Endothelial cell of umbilical vein (primary cell): ENCODE measurements around the gene SCN9A. TPM values are rescaled to one million over a fixed set of nuclear protein-coding genes. Genes with fewer than 3 reads are reported as not detected.

Experiments used
- BruUV-seq: library from RNA; stranded (reverse); fragments of 400-500 nt; replicated peaks from 2 replicates; lab custom pipeline; 2021; lab: Mats Ljungman, UMichigan
- CTCF ChIA-PET: fragments of 300-600, 350-600 bp; sonication (Branson Sonifier 250); formaldehyde crosslinking; loops from one replicate; lab custom pipeline; 2021; ENCODE audit warnings: antibody characterized with exemption, inconsistent platforms; lab: Charles Lee
- POLR2A ChIA-PET: fragments of 300-600, 350-600 bp; sonication (Branson Sonifier 250); formaldehyde crosslinking; loops from one replicate; lab custom pipeline; 2021; ENCODE audit warnings: antibody characterized with exemption, inconsistent platforms; lab: Charles Lee
- DNase-seq: peaks from one replicate; pipeline ENCODE4 v3.0.0-alpha.2; 2011; ENCODE audit warnings: low read depth, low spot score
- FAIRE-seq: peaks from 2 replicates; lab custom pipeline; 2011; peaks lifted over from hg19 to GRCh38; lab: Jason Lieb, UNC
- H2AFZ ChIP-seq: 2 replicates; pipeline ENCODE4 v1.6.0; 2012; ENCODE audit warnings: low read depth, low read length, control low read depth, inconsistent platforms
- H3K27ac ChIP-seq: 2 replicates; pipeline ENCODE4 v1.5.1; 2011; ENCODE audit warnings: low read depth, mild to moderate bottlenecking, control low read depth, low read length, moderate library complexity; ENCODE audit not compliant: insufficient read depth
- H3K27me3 ChIP-seq, 2 experiments: 2 replicates each; pipeline versions ENCODE4 v1.6.0 to v1.6.1; 2011; ENCODE audit warnings: low read length in 2 of 2, mixed read lengths in 1 of 2; ENCODE audit not compliant: control insufficient read depth in 2 of 2, insufficient read depth in 2 of 2
- H3K36me3 ChIP-seq, 2 experiments: 2 replicates in 1 of 2; 3 replicates in 1 of 2; pipeline ENCODE4 v1.5.1; 2011; ENCODE audit warnings: low read length in 2 of 2, mild to moderate bottlenecking in 1 of 2, moderate library complexity in 1 of 2; ENCODE audit not compliant: control insufficient read depth in 2 of 2, insufficient read depth in 2 of 2; ENCODE audit errors: extremely low read depth in 1 of 2
- H3K4me1 ChIP-seq: 3 replicates; pipeline ENCODE4 v1.5.1; 2011; ENCODE audit warnings: mild to moderate bottlenecking, low read length; ENCODE audit not compliant: control insufficient read depth, insufficient read depth; ENCODE audit errors: extremely low read depth
- H3K4me2 ChIP-seq: 2 replicates; pipeline ENCODE4 v1.6.1; 2011; ENCODE audit warnings: low read length, control low read depth, mixed read lengths; ENCODE audit not compliant: insufficient read depth
- H3K4me3 ChIP-seq, 3 experiments: fragments of 200-600 bp in 1 of 3; sonication (generic), shearing (Covaris generic) in 1 of 3; replicated peaks in 1 of 3; 2 replicates each; pipeline ENCODE4 v1.5.1; 2011 to 2016; ENCODE audit warnings: control low read depth in 3 of 3, low read length in 3 of 3, mild to moderate bottlenecking in 2 of 3, inconsistent platforms in 1 of 3, low read depth in 1 of 3, moderate library complexity in 1 of 3; ENCODE audit not compliant: insufficient read depth in 1 of 3
- H3K79me2 ChIP-seq: 2 replicates; pipeline ENCODE4 v1.6.0; 2012; ENCODE audit warnings: low read length, inconsistent platforms; ENCODE audit not compliant: control insufficient read depth, insufficient read depth
- H3K9ac ChIP-seq: replicated peaks from 2 replicates; pipeline ENCODE3; 2011; ENCODE audit warnings: low read length, control low read depth; ENCODE audit not compliant: insufficient read depth; ENCODE audit errors: extremely low read depth
- H3K9me1 ChIP-seq: replicated peaks from 3 replicates; pipeline ENCODE4 v1.6.0; 2011; ENCODE audit warnings: mild to moderate bottlenecking, low read length; ENCODE audit not compliant: control insufficient read depth, insufficient read depth; ENCODE audit errors: extremely low read depth
- H3K9me3 ChIP-seq: replicated peaks from 2 replicates; pipeline ENCODE4 v1.5.1; 2012; ENCODE audit warnings: low read length, inconsistent platforms; ENCODE audit not compliant: control insufficient read depth, insufficient read depth
- H4K20me1 ChIP-seq: replicated peaks from 2 replicates; pipeline ENCODE3; 2011; ENCODE audit warnings: mild to moderate bottlenecking, low read length; ENCODE audit not compliant: control insufficient read depth, insufficient read depth; ENCODE audit errors: extremely low read depth
- FOS ChIP-seq: IDR thresholded peaks from 2 replicates; pipeline ENCODE4 v1.6.1; 2011; ENCODE audit warnings: mild to moderate bottlenecking, low read length, moderate library complexity, borderline replicate concordance; ENCODE audit not compliant: insufficient read depth
- GATA2 ChIP-seq: IDR thresholded peaks from 2 replicates; pipeline ENCODE4 v1.7.0; 2011; ENCODE audit warnings: low read depth, mild to moderate bottlenecking, moderate library complexity, mixed read lengths, low read length; ENCODE audit not compliant: insufficient read length, insufficient read depth
- JUN ChIP-seq: IDR thresholded peaks from 2 replicates; pipeline ENCODE4 v1.6.1; 2011; ENCODE audit warnings: borderline replicate concordance, low read depth; ENCODE audit not compliant: insufficient read length, insufficient read depth
- POLR2A ChIP-seq: IDR thresholded peaks from 2 replicates; pipeline ENCODE4 v1.6.1; 2012; ENCODE audit warnings: low read depth, mild to moderate bottlenecking, control low read depth, low read length
- POLR2AphosphoS5 ChIP-seq: IDR thresholded peaks from 2 replicates; pipeline ENCODE4 v1.6.1; 2012; ENCODE audit warnings: low read depth, mild to moderate bottlenecking, control low read depth, low read length, moderate library complexity; ENCODE audit not compliant: insufficient read depth
- dilution Hi-C: fragments of 300-500 bp; cut with MboI; formaldehyde crosslinking; loops from one replicate; pipeline ENCODE4 v1.15.0; 2019; ENCODE audit warnings: low sequenced_read_pairs; ENCODE audit not compliant: extremely low pct_ligation_motif_present
- intact Hi-C: fragments of 100-400 bp; cut with micrococcal nuclease; formaldehyde crosslinking; loops from one replicate; pipeline ENCODE4 v1.10.0; 2022
- polyA plus RNA-seq, 4 experiments: library from polyadenylated mRNA; depleted of rRNA in 3 of 4; stranded (reverse) in 3 of 4; unstranded in 1 of 4; fragments of >200 nt; gene quantifications; 2 replicates each; pipeline versions ENCODE4 v1.2.1 to v1.2.3, GENCODE V29; 2011 to 2012; ENCODE audit warnings: missing spikeins in 1 of 4
- total RNA-seq: library from RNA; stranded (reverse); gene quantifications from 2 replicates; pipeline ENCODE4 v1.2.3, GENCODE V29; 2021
- TF ChIP-seq, protein P1 (sequence below), 2 donors: IDR thresholded peaks; 1 replicate in 1 of 2; 2 replicates in 1 of 2; pipeline ENCODE4 v1.5.1; 2011; ENCODE audit warnings: low read length in 2 of 2, mild to moderate bottlenecking in 2 of 2, moderate library complexity in 2 of 2, control low read depth in 1 of 2, inconsistent platforms in 1 of 2, low read depth in 1 of 2; ENCODE audit not compliant: insufficient read depth in 1 of 2; ENCODE audit errors: extremely low read depth in 1 of 2
- TF ChIP-seq, protein P2 (sequence below): IDR thresholded peaks from 2 replicates; pipeline ENCODE4 v1.6.1; 2011; ENCODE audit not compliant: insufficient read depth, insufficient read length

Gene SCN9A
- total and polyA plus RNA-seq, 2 donors (not counting 3 experiments of a cell fraction or from before 2014, with no cell fraction given), result 0.88 to 1.6 TPM

DNA sequence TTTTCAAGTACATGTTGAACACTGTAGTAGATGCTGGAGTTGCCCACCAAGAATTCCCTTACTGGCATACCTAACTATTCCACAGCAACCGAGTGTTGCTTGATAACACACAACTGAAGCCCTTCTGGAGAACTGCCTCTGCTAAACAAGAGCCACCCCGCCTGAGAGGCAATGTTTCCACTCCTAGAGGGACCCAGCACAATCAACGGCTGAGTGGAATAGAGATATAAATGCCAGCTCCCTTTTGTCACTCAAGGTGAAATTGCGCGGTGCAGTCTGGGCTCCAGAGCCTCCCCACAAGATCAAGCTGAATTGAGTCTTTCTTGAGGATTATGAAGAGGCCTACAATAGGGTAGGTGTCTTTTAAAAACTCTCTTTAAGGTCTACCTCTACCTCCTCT lies 49.1 kb upstream of the SCN9A start:
- no peak overlapping the region for H3K27ac ChIP-seq
- no peak overlapping the region for H2AFZ ChIP-seq
- no peak for FAIRE-seq
- no peaks in the 10 kb centered on the region for H3K9me1 ChIP-seq
- dilution Hi-C loops (no loop called here), intact Hi-C loops (no loop called here)
- BruUV-seq, result no TSS peak
- CTCF ChIA-PET, result interaction anchor here (1.2 kb wide), 1 partner anchor 186 kb away, joined by 3 read pairs; no protein-coding TSS in a partner anchor
- H3K4me3 ChIP-seq, result no peak overlapping the region
- no peak for TF ChIP-seq GATA2
- TF ChIP-seq FOS, result no peak
- H3K9me3 ChIP-seq, result no peaks in the 10 kb centered on the region
- H3K9ac ChIP-seq, result no peak overlapping the region
- H3K36me3 ChIP-seq, result no peaks in the 10 kb centered on the region
- DNase-seq, result no peak
- H3K79me2 ChIP-seq, result no peaks in the 10 kb centered on the region
- peaks cover 5% of the 10 kb centered on the region for H3K4me1 ChIP-seq
- H3K4me2 ChIP-seq, result no peak overlapping the region
- POLR2A ChIA-PET, result no interaction called here
- no peaks in the 10 kb centered on the region for H3K27me3 ChIP-seq
- H4K20me1 ChIP-seq, result no peaks in the 10 kb centered on the region

DNA sequence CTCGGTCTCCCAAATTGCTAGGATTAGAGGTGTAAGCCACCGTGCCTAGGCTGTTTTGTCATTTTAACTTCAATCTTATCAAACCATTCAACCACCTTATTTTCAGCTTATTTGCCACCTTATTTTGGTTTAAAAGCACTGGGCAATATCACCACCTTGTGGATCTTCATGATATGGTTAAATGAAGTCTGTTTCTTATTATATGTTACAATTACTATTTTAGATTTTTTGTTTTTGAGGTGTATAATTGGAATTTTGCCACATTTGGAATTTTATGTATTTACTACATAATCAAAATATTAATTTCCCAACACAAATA lies 43.8 kb upstream of the SCN9A start:
- Histone ChIP-seq H3K4me3 (no peak overlapping the region), H2AFZ (peak overlapping the region; percentile 42), H3K4me1 (peaks cover 5% of the 10 kb centered on the region), H3K4me2 (no peak overlapping the region), H3K36me3 (no peaks in the 10 kb centered on the region), H3K9me1 (no peaks in the 10 kb centered on the region), H3K27me3 (no peaks in the 10 kb centered on the region), H3K9ac (no peak overlapping the region), H3K27ac (no peak overlapping the region), H4K20me1 (no peaks in the 10 kb centered on the region), H3K9me3 (no peaks in the 10 kb centered on the region), H3K79me2 (no peaks in the 10 kb centered on the region)
- no peak for TF ChIP-seq POLR2A
- no peak for TF ChIP-seq POLR2AphosphoS5
- no peak for TF ChIP-seq JUN
- TF ChIP-seq, protein P1, sequence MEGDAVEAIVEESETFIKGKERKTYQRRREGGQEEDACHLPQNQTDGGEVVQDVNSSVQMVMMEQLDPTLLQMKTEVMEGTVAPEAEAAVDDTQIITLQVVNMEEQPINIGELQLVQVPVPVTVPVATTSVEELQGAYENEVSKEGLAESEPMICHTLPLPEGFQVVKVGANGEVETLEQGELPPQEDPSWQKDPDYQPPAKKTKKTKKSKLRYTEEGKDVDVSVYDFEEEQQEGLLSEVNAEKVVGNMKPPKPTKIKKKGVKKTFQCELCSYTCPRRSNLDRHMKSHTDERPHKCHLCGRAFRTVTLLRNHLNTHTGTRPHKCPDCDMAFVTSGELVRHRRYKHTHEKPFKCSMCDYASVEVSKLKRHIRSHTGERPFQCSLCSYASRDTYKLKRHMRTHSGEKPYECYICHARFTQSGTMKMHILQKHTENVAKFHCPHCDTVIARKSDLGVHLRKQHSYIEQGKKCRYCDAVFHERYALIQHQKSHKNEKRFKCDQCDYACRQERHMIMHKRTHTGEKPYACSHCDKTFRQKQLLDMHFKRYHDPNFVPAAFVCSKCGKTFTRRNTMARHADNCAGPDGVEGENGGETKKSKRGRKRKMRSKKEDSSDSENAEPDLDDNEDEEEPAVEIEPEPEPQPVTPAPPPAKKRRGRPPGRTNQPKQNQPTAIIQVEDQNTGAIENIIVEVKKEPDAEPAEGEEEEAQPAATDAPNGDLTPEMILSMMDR (IDR thresholded peaks at IDR 0.05; ENCODE audit: extremely low read depth in 1 of 2, insufficient read depth in 1 of 2, low read depth in 1 of 2, low read length in 2 of 2), result peak; percentile 35 to 45
- no peak for TF ChIP-seq FOS
- TF ChIP-seq, protein P2, sequence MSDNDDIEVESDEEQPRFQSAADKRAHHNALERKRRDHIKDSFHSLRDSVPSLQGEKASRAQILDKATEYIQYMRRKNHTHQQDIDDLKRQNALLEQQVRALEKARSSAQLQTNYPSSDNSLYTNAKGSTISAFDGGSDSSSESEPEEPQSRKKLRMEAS, result no peak
- no peak for FAIRE-seq
- intact Hi-C loops, result loop anchor here (1.0 to 5.0 kb wide), 7 partner anchors 42 to 467 kb away; partner anchors contain the start of genes SCN9A and TTC21B
- dilution Hi-C loops, result no loop called here
- CTCF ChIA-PET, result interaction anchor here (0.6 to 3.6 kb wide), 49 partner anchors 9 to 1699 kb away, joined by 3 to 124 read pairs (median 4); partner anchors contain the start of genes SCN1A, SCN9A and TTC21B
- BruUV-seq, result no TSS peak
- POLR2A ChIA-PET, result no interaction called here
- DNase-seq, result peak; percentile 73
